ENCODE data around the gene OSBP2. TPM values are rescaled to one million over a fixed set of nuclear protein-coding genes. Genes with fewer than 3 reads are reported as not detected.

Gene OSBP2
- total RNA-seq, 1 experiment from 2014 or later = 10.2 TPM

- no peak for TF ChIP-seq CTCF (conservative IDR thresholded peaks at IDR 0.05; ENCODE audit: low read depth, low read length)
- TF ChIP-seq EZH2 (IDR thresholded peaks at IDR 0.05; ENCODE audit: low read length, unreplicated experiment) = no peak
- TF ChIP-seq EZH2phosphoT487 (IDR thresholded peaks at IDR 0.05; ENCODE audit: borderline replicate concordance, low read length) = no peak
- Histone ChIP-seq H3F3A (ENCODE audit: low read length, unreplicated experiment) (no peaks in the 10 kb centered on the region), H3K4me1 (ENCODE audit: insufficient read depth, low read length) (no peaks in the 10 kb centered on the region), H3K9me3 (ENCODE audit: low read length) (no peaks in the 10 kb centered on the region), H3K4me3 (ENCODE audit: low read length) (no peak overlapping the region), H4K20me1 (ENCODE audit: low read length) (no peaks in the 10 kb centered on the region), H3K27me3 (ENCODE audit: low read length) (no peaks in the 10 kb centered on the region), H3K4me2 (ENCODE audit: low read length) (no peak overlapping the region), H3K9me2 (replicated peaks; ENCODE audit: low read length) (no peaks in the 10 kb centered on the region), H3K27ac (ENCODE audit: low read length) (no peak overlapping the region), H2AFZ (ENCODE audit: low read length) (no peak overlapping the region), H3K36me3 (ENCODE audit: low read depth, low read length) (peaks cover 5% of the 10 kb centered on the region), H3K9ac (ENCODE audit: low read length) (no peak overlapping the region), H3K79me2 (ENCODE audit: low read length) (no peaks in the 10 kb centered on the region)
- no peak for ATAC-seq
- no peak for DNase-seq
- ChIA-PET POLR2A (ENCODE audit: unreplicated experiment) (no interaction called here), CTCF (no interaction called here)
- intact Hi-C loops (cut with micrococcal nuclease) = no loop called here
- no TSS peak for BruUV-seq (replicated peaks)
These were observed 239.4 kb downstream of the OSBP2 start for GRCh38 chr22:30934053-30934452.

- H3K4me3 ChIP-seq (ENCODE audit: low read length) = no peak overlapping the region
- no peaks in the 10 kb centered on the region for H3K4me1 ChIP-seq (ENCODE audit: insufficient read depth, low read length)
- peaks cover 5% of the 10 kb centered on the region for H3K36me3 ChIP-seq (ENCODE audit: low read depth, low read length)
- intact Hi-C loops (cut with micrococcal nuclease) = loop anchor here (10.0 kb wide), 1 partner anchor 294 kb away; no protein-coding TSS in a partner anchor
- no peak overlapping the region for H2AFZ ChIP-seq (ENCODE audit: low read length)
- DNase-seq = no peak
- ChIA-PET POLR2A (ENCODE audit: unreplicated experiment) (no interaction called here), CTCF (no interaction called here)
- no peaks in the 10 kb centered on the region for H3F3A ChIP-seq (ENCODE audit: low read length, unreplicated experiment)
- no peaks in the 10 kb centered on the region for H3K9me3 ChIP-seq (ENCODE audit: low read length)
- TF ChIP-seq EZH2phosphoT487 (IDR thresholded peaks at IDR 0.05; ENCODE audit: borderline replicate concordance, low read length) = no peak
- no peak for TF ChIP-seq CTCF (conservative IDR thresholded peaks at IDR 0.05; ENCODE audit: low read depth, low read length)
- TF ChIP-seq EZH2 (IDR thresholded peaks at IDR 0.05; ENCODE audit: low read length, unreplicated experiment) = no peak
- no peak overlapping the region for H3K4me2 ChIP-seq (ENCODE audit: low read length)
- H3K27me3 ChIP-seq (ENCODE audit: low read length) = no peaks in the 10 kb centered on the region
- ATAC-seq = no peak
- H4K20me1 ChIP-seq (ENCODE audit: low read length) = no peaks in the 10 kb centered on the region
- no peak overlapping the region for H3K9ac ChIP-seq (ENCODE audit: low read length)
- no peaks in the 10 kb centered on the region for H3K9me2 ChIP-seq (replicated peaks; ENCODE audit: low read length)
- no TSS peak for BruUV-seq (replicated peaks)
- H3K79me2 ChIP-seq (ENCODE audit: low read length) = no peaks in the 10 kb centered on the region
- H3K27ac ChIP-seq (ENCODE audit: low read length) = no peak overlapping the region
These were observed 246.2 kb downstream of the OSBP2 start for GRCh38 chr22:30940685-30941362.

GRCh38 chr22:30941363-30941740, 246.7 kb downstream of the OSBP2 start:
- Histone ChIP-seq H3K9ac (ENCODE audit: low read length) (no peak overlapping the region), H3K27ac (ENCODE audit: low read length) (no peak overlapping the region), H3K9me3 (ENCODE audit: low read length) (no peaks in the 10 kb centered on the region), H3K79me2 (ENCODE audit: low read length) (no peaks in the 10 kb centered on the region), H3K4me1 (ENCODE audit: insufficient read depth, low read length) (no peaks in the 10 kb centered on the region), H3K9me2 (replicated peaks; ENCODE audit: low read length) (no peaks in the 10 kb centered on the region), H3K36me3 (ENCODE audit: low read depth, low read length) (peaks cover under 1% of the 10 kb centered on the region; the same call in 1 of the 2 replicates), H3K27me3 (ENCODE audit: low read length) (no peaks in the 10 kb centered on the region), H3F3A (ENCODE audit: low read length, unreplicated experiment) (no peaks in the 10 kb centered on the region), H3K4me2 (ENCODE audit: low read length) (no peak overlapping the region), H4K20me1 (ENCODE audit: low read length) (no peaks in the 10 kb centered on the region), H3K4me3 (ENCODE audit: low read length) (no peak overlapping the region), H2AFZ (ENCODE audit: low read length) (no peak overlapping the region)
- ATAC-seq (no peak), DNase-seq (no peak)
- CTCF ChIA-PET = no interaction called here
- intact Hi-C loops (cut with micrococcal nuclease) = loop anchor here (10.0 kb wide), 1 partner anchor 293 kb away; no protein-coding TSS in a partner anchor
- TF ChIP-seq EZH2 (IDR thresholded peaks at IDR 0.05; ENCODE audit: low read length, unreplicated experiment) (no peak), EZH2phosphoT487 (IDR thresholded peaks at IDR 0.05; ENCODE audit: borderline replicate concordance, low read length) (no peak)
- POLR2A ChIA-PET (ENCODE audit: unreplicated experiment) = no interaction called here
- no TSS peak for BruUV-seq (replicated peaks)

Measured in PC-3 (cell line).